Caco-2 (cell line): Measurements from ENCODE around the gene DBI. TPM values are rescaled to one million over a fixed set of nuclear protein-coding genes. Genes with fewer than 3 reads are reported as not detected.
A peak's percentile ranks its signal among the peaks of the same experiment; 100 is the strongest.

Source experiments
- BruUV-seq: library from RNA; stranded (reverse); fragments of 400-500 nt; replicated peaks from 2 replicates; lab custom pipeline; 2021; lab: Mats Ljungman, UMichigan
- CTCF ChIA-PET: fragments of 300-600 bp; sonication (Branson Sonifier 250); formaldehyde crosslinking; loops from one replicate; lab custom pipeline; 2022; ENCODE audit warnings: antibody characterized with exemption; lab: Charles Lee
- POLR2A ChIA-PET: fragments of 300-600 bp; sonication (Branson Sonifier 250); formaldehyde crosslinking; loops from one replicate; lab custom pipeline; 2022; ENCODE audit warnings: antibody characterized with exemption; lab: Charles Lee
- DNase-seq, 2 experiments: peaks; one replicate each; pipeline versions ENCODE4 v3.0.0 to v3.0.0-alpha.2; 2020 to 2022
- H3K27me3 ChIP-seq: replicated peaks from 2 replicates; pipeline ENCODE4 v1.6.0; 2011; ENCODE audit warnings: low read length; ENCODE audit not compliant: control insufficient read depth, insufficient read depth
- H3K36me3 ChIP-seq: 2 replicates; pipeline ENCODE4 v1.5.1; 2011; ENCODE audit warnings: low read length; ENCODE audit not compliant: control insufficient read depth, insufficient read depth
- H3K4me1 ChIP-seq: fragments of 250-450 bp; sonication (Bioruptor Pico); 2 replicates; pipeline ENCODE4 v1.5.1; 2020; ENCODE audit warnings: mild to moderate bottlenecking
- H3K4me3 ChIP-seq: 2 replicates; pipeline ENCODE4 v1.5.1; 2011; ENCODE audit warnings: low read depth, mild to moderate bottlenecking, control low read depth, low read length
- H3K9me3 ChIP-seq: fragments of 250-450 bp; sonication (Bioruptor Pico); 2 replicates; pipeline ENCODE4 v1.5.1; 2020; ENCODE audit warnings: mild to moderate bottlenecking, moderate library complexity
- H3K27ac Mint-ChIP-seq: one replicate; pipeline ENCODE4 v1.8.0; 2022; ENCODE audit warnings: mixed read lengths; ENCODE audit not compliant: unreplicated experiment
- H3K27me3 Mint-ChIP-seq: one replicate; pipeline ENCODE4 v1.8.0; 2022; ENCODE audit warnings: mixed read lengths; ENCODE audit not compliant: insufficient read depth, unreplicated experiment
- H3K36me3 Mint-ChIP-seq: one replicate; pipeline ENCODE4 v1.8.0; 2022; ENCODE audit warnings: mild to moderate bottlenecking, mixed read lengths; ENCODE audit not compliant: insufficient read depth, unreplicated experiment
- H3K4me1 Mint-ChIP-seq: one replicate; pipeline ENCODE4 v1.8.0; 2022; ENCODE audit warnings: low read depth, mixed read lengths; ENCODE audit not compliant: unreplicated experiment
- H3K4me3 Mint-ChIP-seq: one replicate; pipeline ENCODE4 v1.8.0; 2022; ENCODE audit warnings: mild to moderate bottlenecking, moderate library complexity, mixed read lengths; ENCODE audit not compliant: unreplicated experiment
- H3K9me3 Mint-ChIP-seq: one replicate; pipeline ENCODE4 v1.8.0; 2022; ENCODE audit warnings: mixed read lengths; ENCODE audit not compliant: unreplicated experiment
- CTCF ChIP-seq, 2 experiments: fragments of 200-600 bp in 1 of 2; IDR thresholded peaks; 1 replicate in 1 of 2; 2 replicates in 1 of 2; pipeline versions ENCODE4 v1.5.1 to v1.8.0; 2011 to 2022; ENCODE audit warnings: antibody characterized with exemption in 1 of 2, control low read depth in 1 of 2, inconsistent platforms in 1 of 2, low read depth in 1 of 2, low read length in 1 of 2, mild to moderate bottlenecking in 1 of 2, moderate library complexity in 1 of 2; ENCODE audit not compliant: insufficient read depth in 1 of 2, severe bottlenecking in 1 of 2, unreplicated experiment in 1 of 2
- intact Hi-C: fragments of 100-400 bp; cut with micrococcal nuclease; formaldehyde crosslinking; loops from one replicate; pipeline ENCODE4 v1.10.0; 2022; ENCODE audit not compliant: unreplicated experiment
- total RNA-seq: library from RNA; stranded (reverse); gene quantifications from 2 replicates; pipeline ENCODE4 v1.2.3, GENCODE V29; 2022

The DBI gene
- total RNA-seq, 1 experiment from 2014 or later, result 257 TPM

DNA sequence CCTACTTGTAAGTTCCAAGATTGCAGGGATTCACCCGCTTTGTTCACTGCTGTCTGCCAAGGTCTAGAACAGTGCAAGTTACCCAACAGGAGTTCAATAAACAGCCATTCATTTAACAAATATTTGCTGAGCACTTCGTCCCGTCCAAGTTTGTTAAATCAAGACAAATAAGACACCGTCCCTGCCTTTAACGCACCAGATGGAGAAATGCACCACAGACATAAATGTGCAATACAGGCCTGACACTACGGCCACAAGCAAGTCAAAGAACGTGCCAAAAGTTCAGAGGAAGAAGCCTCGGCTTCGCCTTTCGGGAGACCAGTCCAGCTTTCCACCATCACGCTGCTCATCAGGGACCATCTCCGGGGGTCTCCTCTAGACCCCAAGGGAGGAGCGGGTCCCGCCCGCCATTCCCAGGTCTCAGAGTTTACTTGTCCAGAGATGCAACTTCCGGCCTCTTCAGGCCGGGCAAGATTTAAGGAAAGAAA is 572 bp upstream of the DBI start:
- TF ChIP-seq CTCF (IDR thresholded peaks at IDR 0.05; ENCODE audit: insufficient read depth in 1 of 2, low read depth in 1 of 2, low read length in 1 of 2, severe bottlenecking in 1 of 2, unreplicated experiment in 1 of 2), result no peak
- H3K36me3 ChIP-seq, result peaks cover 7% of the 10 kb centered on the region
- no peaks in the 10 kb centered on the region for H3K9me3 ChIP-seq
- intact Hi-C loops, result loop anchor here (2.0 to 5.0 kb wide), 2 partner anchors 53 to 66 kb away; partner anchors contain the start of gene TMEM37
- peak overlapping the region; percentile 37 for H3K27ac Mint-ChIP-seq
- peak overlapping the region; percentile 99 for H3K4me3 Mint-ChIP-seq
- peaks cover 5% of the 10 kb centered on the region; the same call in 1 of the 2 replicates for H3K4me1 ChIP-seq
- H3K4me3 ChIP-seq, result peak overlapping the region; percentile 89
- CTCF ChIA-PET, result interaction anchor here (0.6 to 1.7 kb wide), 3 partner anchors 14 to 110 kb away, joined by 3 to 8 read pairs (median 7); no protein-coding TSS in a partner anchor
- H3K36me3 Mint-ChIP-seq, result peaks cover 49% of the 10 kb centered on the region
- POLR2A ChIA-PET, result interaction anchor here (0.6 to 1.2 kb wide), 10 partner anchors 12 to 313 kb away, joined by 3 to 6 read pairs (median 3); partner anchors contain the start of genes STEAP3 and TMEM177
- no peaks in the 10 kb centered on the region for H3K27me3 ChIP-seq
- no peaks in the 10 kb centered on the region for H3K27me3 Mint-ChIP-seq
- no peak for DNase-seq
- no peaks in the 10 kb centered on the region for H3K9me3 Mint-ChIP-seq
- peaks cover 12% of the 10 kb centered on the region for H3K4me1 Mint-ChIP-seq
- TSS peak; percentile 82 for BruUV-seq

GRCh38 chr2:119367472-119368099 is 809 bp downstream of the DBI start:
- H3K36me3 Mint-ChIP-seq, result peaks cover 62% of the 10 kb centered on the region
- ChIA-PET POLR2A (interaction anchor here (1.2 kb wide), 1 partner anchor 67 kb away, joined by 5 read pairs; no protein-coding TSS in a partner anchor), CTCF (interaction anchor here (1.6 to 1.7 kb wide), 2 partner anchors 17 to 109 kb away, joined by 7 to 8 read pairs; no protein-coding TSS in a partner anchor)
- no peak for TF ChIP-seq CTCF (IDR thresholded peaks at IDR 0.05; ENCODE audit: insufficient read depth in 1 of 2, low read depth in 1 of 2, low read length in 1 of 2, severe bottlenecking in 1 of 2, unreplicated experiment in 1 of 2)
- H3K36me3 ChIP-seq, result peaks cover 13% of the 10 kb centered on the region
- peak overlapping the region; percentile 89 for H3K4me3 ChIP-seq
- BruUV-seq, result no TSS peak
- peaks cover 9% of the 10 kb centered on the region for H3K9me3 Mint-ChIP-seq
- H3K9me3 ChIP-seq, result no peaks in the 10 kb centered on the region
- intact Hi-C loops, result loop anchor here (1.0 to 5.0 kb wide), 3 partner anchors 55 to 120 kb away; partner anchors contain the start of gene TMEM37
- peaks cover 12% of the 10 kb centered on the region for H3K4me1 Mint-ChIP-seq
- H3K4me1 ChIP-seq, result peaks cover 5% of the 10 kb centered on the region; the same call in 1 of the 2 replicates
- DNase-seq, result peak; percentile 77 to 79
- no peaks in the 10 kb centered on the region for H3K27me3 ChIP-seq
- H3K27me3 Mint-ChIP-seq, result no peaks in the 10 kb centered on the region
- peak overlapping the region; percentile 99 for H3K4me3 Mint-ChIP-seq
- peak overlapping the region; percentile 37 for H3K27ac Mint-ChIP-seq

- no TSS peak for BruUV-seq
- intact Hi-C loops, result loop anchor here (5.0 kb wide), 1 partner anchor 62 kb away; the partner anchor contains the start of gene TMEM37
- Mint-ChIP-seq H3K27ac (no peak overlapping the region), H3K27me3 (no peaks in the 10 kb centered on the region), H3K36me3 (peaks cover 85% of the 10 kb centered on the region), H3K4me3 (no peak overlapping the region), H3K4me1 (peaks cover 12% of the 10 kb centered on the region), H3K9me3 (peaks cover 25% of the 10 kb centered on the region)
- ChIA-PET CTCF (no interaction called here), POLR2A (no interaction called here)
- H3K36me3 ChIP-seq, result peaks cover 22% of the 10 kb centered on the region
- no peak for DNase-seq
- TF ChIP-seq CTCF (IDR thresholded peaks at IDR 0.05; ENCODE audit: insufficient read depth in 1 of 2, low read depth in 1 of 2, low read length in 1 of 2, severe bottlenecking in 1 of 2, unreplicated experiment in 1 of 2), result no peak
- no peak overlapping the region for H3K4me3 ChIP-seq
- H3K4me1 ChIP-seq, result peaks cover 10% of the 10 kb centered on the region
- H3K9me3 ChIP-seq, result peaks cover 14% of the 10 kb centered on the region
- no peaks in the 10 kb centered on the region for H3K27me3 ChIP-seq
Observed at GRCh38 chr2:119369845-119370244, 3.1 kb downstream of the DBI start.
